ENCODE results near the gene RPRM.
A peak's percentile ranks its signal among the peaks of the same experiment; 100 is the strongest.
"Not testable (repeated sequence)": the region's sequence is repeated elsewhere in the genome, so short reads cannot be mapped to it uniquely, and the experiment has no call there.

Gene RPRM

DNA sequence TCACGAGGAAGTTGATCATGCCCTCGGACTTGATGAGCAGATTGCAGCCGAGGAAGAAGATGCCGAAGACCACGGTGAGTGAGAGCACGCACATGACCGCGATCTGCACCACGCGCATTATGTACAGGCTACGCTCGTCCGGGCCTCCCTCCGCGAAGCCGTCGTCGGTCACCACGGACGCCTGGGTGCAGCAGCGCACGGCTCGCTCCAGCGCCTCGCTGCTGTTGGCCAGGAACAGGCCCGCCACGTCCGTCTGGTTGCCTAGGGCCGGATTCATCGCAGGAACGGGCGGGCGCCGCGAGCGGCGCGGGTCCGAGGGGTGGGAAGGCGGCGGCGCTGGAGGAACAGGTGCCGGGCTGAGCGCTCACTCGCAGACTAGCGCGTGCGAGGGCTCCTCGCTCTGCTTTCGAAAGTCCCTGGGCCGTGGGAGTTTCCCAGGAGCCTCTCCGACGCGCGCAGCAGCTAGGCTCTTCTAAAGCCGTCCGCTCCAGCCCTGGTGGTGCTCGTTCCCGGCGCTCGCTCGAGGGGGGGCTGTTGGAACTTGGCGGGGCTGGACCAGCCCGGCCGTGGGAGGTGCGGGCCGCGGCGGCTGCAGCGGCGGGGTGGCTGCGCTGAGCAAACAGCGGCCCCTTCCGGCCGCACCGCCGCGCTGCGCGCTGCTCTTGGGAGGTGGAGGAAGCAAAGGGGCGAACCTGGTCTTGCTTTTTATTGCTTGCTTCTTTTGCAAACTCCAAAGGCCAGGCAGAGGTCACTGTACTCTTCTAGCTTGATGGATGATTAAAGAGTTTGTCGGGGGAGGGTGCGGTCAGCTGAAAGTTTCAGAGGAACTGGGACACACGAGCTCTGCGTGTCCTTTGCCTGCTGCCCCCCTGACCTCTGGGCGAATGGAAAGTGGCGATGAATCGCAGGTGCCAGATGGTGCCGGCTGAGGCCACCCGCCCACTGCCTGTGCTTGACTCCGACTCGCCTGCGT lies at the start of gene RPRM:
Gene RPRM, minus strand, starts transcription at position 474 of the 973 bp plus-strand sequence. Its CDS starts 197 bp downstream, at position 277.
- peak; percentile 82 for DNase-seq

DNA sequence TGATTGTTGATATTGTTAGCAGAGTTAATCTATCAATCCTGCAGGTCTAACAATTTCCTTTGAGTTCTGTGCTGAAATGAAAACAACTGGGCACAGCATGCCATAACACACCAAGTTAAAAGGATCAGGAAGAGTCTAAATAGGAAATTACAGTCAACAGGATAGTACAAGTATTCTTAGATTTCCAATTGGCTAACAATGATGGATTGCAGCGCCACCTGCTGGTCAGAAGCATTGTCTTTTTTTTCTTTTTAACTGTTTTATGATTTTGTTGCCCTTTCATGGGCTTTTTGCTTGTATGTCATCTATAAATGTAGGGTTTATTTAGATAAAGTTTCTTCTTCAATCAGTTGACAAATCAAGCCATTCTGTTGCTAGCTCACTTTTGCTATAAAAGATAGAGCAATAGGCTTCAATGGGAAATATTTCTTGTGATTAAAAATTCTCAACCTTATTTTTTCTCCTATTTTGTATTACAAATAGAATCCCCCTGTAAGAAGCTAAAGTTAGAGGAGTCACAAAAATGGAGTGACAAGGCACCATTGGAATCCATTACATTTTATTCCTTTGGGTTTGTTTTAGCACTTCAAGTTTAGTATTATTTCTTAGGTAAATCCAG lies 40.8 kb upstream of the RPRM start:
- peak; percentile 58 for DNase-seq

DNA sequence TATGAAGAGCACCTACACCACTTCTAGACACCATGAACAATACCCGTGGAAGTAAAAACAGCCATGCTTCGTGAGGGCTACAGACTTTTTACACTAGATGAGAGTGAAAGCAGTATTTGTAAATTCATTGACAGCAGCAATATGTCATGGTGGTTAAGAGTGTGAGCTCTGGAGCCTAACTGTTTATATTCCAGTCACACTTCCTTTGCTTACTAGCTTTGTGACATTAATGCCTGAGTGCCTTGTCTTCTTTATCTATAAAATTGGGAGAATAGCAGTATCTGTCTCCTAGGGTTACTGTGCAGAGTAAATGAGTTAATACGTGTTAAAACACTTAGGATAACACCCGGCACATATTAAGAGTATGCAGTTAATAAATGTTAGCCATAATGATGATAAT lies 33.8 kb upstream of the RPRM start:
- no peak for DNase-seq

DNA sequence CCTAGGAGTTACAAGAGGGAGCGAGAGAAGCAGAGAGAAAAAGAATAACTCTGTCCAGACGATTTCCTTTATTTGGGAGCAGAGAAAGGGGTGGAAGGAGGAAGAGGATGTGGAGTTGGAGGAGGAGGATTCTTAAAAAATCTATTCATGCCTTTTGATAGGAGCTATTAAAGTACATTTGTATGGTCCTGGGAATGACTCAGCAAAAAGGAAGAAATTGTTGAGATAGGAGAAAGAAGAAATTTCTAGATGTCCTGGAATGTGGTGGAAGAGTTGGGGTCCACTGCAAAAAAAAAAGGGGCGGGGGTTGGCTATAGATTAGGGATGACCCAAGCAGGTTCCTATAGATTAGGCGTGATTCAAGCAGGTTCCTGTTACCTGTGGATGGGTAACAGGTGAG lies 32.4 kb upstream of the RPRM start:
- no peak for DNase-seq

DNA sequence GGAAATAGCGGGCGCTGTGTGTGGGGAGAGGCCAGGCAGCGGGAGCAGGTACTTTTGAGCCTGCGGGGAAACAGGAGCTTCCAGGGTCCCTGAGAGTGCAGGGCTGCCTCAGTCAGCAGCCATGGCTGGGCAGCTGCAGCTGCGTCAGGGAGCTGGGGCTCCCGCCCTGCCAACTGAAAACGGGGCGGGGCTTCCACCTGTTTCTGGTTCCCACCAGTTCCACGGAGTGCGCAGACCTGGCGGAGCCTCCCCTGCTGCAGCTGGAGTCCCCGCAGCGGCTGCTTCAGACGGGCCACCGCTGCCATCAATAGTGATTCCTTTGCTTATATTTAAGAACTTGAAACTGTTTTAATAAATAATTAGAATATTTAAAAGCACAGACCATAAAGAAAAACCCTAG lies 30.6 kb upstream of the RPRM start:
- DNase-seq: no peak

DNA sequence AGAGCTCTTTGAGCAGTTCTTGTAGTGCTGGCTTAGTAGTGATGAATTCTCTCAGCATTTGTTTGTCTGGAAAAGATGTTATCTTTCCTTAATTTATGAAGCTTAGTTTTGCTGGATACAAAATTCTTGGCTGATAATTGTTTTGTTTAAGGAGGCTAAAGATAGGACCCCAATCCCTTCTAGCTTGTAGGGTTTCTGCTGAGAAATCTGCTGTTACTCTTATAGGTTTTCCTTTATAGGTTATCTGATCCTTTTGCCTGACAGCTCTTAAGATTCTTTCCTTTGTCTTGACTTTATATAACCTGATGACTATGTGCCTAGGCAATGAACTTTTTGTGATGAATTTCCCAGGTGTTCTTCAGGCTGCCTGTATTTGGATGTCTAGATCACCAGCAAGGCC lies 27.9 kb upstream of the RPRM start:
- not testable (repeated sequence) for DNase-seq

DNA sequence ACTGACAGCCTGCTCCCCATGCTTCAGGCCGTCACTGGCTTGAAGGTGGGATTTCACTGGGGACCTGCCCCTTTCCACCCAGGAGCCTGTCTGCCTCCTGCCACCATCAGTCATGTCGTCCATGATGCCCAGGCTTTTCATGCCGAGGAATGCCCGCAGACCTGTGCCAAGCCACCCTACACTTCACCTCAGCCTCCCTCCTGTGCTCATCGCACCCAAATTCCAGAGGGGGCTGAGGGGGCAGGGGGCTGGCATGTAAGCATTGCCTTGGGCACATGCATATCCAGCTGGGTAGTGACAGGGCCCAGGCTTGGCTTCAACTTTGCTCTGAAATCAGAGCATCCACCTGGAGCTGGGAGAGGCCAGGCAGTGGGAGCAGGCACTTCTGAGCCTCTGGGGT lies 20.9 kb upstream of the RPRM start:
- DNase-seq: no peak

DNA sequence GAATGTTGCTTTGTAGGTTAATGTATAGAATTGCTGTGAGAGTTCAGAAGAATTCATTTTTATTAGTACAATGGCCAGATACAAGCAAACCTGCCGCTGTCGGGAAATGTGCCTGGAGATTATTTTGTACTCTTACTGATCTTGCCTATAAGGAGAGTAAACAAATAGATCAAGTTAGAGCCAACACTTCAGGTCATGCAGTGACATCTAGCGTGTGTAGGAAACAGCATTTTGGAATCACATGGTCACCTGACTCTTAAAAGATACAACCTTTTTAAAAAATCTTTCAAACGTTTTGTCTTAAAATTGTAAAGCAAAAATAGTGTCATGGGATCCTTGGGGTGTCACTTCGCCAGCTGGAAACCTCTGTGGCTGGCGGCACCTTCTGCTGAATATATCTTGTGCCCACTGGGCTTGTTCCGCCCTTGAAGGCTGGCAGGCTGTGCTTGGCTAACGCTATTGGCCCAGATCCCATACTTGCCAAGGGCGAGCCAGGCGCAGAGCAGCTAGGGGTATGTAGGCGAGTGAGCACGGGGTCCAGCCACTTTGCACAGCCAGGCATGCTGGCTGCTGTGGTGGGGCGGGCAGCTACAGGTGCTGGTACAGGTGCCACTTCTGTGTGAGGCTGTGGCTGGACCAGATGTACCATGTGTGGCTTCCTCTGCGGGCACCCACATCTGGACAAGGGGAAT lies 19.5 kb upstream of the RPRM start:
- no peak for DNase-seq

DNA sequence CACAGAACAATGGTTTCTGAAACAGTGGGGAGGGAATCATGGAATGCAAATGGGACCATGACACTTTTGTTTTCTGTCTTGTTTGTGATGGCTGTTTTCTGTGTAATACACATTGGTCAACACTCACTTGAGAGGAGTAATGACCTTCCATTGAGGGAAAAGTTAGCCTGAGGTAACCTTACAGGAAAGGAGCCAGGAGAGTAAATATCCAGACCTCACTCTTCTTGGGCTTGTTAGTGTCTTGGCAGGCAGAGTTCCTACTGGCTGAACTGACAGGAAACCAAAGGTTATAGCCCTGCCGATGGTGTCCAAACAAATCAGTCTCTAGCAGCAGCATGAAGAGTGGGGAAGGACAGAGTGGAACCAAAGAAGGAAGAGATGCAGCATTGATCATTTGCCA lies 17.2 kb upstream of the RPRM start:
- DNase-seq: no peak

DNA sequence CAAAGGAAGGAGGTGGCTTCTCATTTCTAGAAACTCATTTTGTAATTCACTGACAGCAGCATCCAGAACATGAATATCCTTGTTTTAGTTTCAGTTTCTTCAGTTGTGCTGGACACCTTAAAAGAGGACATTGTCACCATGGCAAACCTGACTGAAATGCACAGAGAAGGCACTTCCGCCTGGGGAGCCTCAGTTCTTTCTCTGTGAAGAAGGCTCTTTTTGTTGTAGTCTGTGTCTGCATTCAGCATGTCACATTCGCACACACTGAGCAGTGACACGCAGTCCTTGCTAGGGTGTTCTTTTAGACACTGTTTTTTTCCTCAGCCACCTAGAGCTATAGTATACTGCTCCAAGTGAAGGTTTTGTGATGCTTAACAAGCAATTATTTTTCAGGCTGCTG lies 9.5 kb upstream of the RPRM start:
- no peak for DNase-seq

DNA sequence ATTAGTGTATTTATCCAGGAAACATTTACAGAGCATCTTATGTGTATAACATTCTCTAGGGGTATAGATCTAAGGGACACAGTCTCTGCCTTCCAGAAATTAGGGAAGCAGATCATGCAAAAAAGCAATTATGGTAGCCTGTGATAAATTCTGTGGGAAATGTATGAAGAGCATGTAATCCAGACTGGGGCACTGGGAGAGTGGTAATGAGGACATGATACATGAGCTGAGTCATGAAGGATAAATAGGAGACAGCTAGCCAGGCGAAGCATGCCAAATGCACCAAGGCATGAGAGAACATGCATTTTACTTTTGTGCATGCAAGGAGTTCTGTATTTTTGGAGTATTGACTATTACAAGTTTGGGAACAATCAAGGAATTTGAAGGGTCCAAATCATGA lies 8.9 kb upstream of the RPRM start:
- DNase-seq: no peak

DNA sequence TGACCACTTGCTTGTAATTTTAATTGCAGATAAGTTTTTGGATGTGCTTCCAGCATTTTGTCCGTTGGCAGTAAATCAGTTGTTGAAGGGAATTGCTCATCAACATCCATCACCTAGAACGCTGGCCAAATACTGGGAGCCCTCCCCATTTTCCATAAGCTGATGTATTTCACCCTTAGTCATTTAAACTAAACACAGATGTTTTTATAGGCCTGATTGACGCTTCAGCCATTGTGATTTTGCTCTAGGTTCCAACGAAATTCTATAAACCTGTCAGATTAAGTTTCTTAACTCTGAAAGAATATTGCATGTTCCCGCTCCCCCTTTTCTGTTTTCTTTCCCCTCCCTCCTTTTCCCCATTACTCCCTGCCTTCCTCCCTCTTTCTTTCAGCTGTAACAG lies 1.0 kb upstream of the RPRM start:
- DNase-seq: no peak

DNA sequence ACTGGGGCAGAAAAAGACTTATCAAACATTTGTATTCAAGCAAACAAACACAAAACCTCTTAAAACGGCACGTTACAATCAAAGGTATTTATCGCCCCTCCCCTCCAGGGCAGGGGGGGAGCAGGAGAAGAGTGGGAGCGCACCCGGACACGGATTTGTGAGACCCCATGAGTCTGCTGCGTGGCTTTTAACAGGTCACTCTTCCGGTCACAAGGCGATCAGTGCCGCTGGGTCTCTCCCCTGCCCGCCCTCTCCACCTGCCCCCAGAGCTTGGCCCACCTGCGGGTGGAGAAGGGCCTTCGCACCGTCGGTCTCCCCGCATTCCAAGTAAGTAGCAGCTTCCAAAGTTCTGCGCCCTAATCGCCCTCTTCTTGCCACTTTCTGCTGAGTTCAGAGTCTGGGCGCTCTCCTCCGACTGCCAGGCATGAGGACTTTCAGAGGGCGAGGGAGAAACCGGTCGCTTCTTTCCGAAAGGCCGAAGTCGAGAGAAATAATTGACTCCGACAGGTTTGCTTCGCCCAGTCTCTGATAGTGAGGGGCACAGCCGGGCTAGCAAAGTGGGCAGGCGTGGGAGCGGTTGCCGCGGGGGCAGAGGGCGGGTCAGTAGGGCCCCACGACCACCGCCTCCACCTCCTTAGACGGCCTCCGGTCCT lies 800 bp downstream of the RPRM start:
- DNase-seq: no peak

DNA sequence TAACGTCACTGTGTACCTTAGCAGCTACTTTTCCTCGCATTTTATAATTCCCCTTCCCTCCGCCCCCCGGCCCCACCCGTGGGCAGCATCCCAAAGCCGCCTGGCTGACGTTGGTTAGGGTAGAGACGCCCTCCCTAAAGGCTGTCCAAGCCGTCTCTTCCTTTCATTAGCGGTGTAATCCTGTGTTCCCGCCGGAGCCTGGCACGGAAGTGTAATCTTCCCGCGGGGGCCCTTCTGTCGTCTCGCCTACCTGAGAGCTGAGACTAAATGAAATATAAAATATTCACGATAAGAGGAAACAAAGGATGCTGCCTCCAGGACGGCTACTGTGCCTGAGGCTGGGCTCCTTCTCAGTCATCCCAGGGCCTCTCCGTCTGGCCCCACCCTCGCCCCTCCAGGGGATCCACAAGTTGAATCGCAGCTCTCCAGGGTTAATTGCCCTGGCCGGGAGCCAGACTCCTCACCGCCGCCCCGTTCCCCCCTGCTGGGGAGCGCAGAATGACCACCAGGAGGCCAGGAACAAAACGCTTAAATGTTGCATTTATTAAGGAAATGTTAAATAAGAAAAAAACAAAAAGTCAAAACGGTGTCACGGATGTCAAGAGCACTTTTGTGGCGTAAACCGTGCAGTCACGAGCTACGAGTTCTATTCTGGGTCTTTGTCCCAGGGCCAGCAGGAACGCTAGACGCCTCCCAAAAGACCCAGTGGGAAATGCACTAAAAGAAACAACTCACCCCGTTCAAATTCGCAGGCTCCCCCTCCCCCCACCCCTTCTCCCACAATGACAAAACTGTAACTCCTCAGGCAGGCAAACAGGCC lies 1.5 kb downstream of the RPRM start:
- no peak for DNase-seq

DNA sequence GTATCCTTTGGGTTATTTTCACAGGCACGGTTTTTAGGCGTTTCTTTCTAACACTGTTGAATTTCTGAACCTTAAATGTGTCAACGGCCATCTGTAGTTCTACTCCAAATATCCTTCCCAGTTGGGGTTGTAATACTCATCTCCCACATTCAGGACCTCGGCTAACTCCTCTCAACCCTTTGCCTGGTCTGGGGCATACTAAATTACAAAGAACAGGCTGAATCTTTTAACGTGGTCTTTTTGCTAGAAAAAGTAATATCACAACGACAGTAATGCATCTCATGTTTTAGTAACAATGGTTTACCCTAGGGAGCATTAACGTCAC lies 2.1 kb downstream of the RPRM start:
- DNase-seq: no peak

DNA sequence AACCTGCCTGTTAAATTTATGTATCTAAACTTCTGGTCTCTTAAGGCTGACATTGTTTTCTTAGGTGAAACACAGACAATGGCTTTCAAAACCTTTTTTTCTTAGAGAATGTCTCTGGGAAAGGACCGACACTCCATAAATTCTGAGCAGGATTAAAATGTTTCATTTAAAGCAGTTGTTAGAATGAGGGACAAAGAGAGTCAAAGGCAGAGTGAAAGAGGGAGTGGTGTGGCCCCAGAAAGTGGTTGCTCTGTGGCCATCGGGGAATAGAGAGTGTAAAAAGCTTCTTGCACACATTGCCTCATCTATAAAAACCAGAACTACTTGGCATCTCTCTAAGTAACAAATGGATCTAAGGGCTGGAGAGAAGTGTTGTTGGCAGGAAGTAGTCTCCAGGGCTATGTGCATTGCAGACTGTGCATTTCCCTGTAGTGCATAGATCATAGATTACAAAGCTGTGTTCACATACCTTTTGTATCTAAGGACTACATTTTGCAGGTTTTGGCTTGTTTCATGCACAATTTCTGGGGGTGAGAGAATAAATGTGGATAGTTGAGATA lies 3.6 kb downstream of the RPRM start:
- no peak for DNase-seq

DNA sequence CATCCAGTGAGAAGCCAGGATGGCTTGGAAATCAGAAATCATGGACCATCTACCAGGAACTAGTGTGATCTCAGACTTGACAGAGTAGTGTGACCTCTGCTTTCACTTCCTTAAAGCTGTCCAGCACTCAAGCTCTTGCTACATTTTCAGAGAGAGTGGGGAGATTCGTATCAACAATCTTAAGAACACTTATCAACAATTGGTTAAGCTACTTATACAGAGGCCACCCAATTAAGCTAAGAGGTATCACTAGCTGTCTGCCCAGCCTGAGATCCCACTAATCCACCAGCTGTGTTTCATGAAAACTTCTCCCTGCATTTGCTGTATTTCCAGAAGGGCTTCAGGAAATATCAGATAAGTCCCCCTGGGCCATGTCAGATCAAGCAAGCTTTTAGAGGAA lies 4.2 kb downstream of the RPRM start:
- DNase-seq: no peak

DNA sequence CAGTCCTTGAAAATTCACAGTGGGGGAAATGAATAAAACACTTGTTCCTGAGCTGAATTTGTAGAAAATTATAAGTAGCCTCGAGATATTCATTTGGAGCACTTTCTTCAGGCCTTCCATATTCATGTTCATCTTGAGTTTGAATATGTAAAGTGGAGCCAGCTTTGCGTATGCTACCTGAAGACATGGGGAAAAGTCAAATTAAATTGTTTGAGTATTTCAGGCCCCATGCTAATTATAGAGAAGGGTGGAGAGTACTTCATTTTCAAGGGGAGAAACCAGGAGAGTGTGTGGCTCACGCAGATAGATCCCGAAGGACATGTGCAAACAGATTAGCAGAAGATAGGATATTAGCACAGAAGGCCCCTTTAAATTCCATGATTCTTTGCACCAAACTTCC lies 7.7 kb downstream of the RPRM start:
- no peak for DNase-seq

DNA sequence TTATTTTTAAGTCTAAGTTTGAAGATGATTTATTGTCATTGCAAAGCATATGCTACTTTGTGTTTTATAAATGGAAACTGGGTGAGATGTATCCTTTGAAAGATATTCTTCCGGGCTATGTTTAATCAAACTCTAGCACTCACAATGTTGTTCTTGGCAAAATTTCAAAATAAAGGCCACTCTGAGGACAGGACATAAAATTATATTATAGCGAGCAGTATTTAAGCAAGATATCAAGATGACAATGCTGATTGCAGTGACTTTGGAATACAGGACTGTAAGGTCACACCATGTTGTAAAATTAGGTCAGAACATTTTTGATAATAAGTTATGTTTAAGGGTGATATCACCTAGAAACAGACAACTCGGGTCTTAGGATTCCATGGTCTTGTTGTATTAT lies 14.2 kb downstream of the RPRM start:
- DNase-seq: no peak

DNA sequence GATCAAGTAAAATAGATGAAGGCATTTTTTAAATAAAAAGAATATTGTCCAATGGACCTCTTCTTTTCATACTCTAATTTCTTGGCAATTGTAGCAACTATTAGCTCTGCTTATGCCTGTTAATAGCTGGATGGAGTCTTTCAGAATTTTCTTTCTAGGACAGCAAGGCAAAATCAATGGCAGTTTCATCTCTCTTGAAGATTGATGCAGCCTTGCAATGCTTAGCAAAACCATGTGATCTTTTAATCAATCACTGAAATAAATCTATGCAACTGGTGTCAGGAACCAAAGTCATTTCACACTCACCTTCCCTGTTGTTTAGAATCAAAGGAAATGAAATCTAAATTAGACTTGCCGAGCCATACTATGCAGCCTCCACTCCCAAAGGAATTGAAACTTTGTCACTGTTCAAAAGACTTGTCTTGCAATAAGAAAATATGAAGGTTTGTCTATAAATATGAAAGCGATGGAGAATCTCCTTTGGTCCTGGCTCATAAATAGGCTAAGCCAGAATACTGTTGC lies 16.2 kb downstream of the RPRM start:
- no peak for DNase-seq

DNA sequence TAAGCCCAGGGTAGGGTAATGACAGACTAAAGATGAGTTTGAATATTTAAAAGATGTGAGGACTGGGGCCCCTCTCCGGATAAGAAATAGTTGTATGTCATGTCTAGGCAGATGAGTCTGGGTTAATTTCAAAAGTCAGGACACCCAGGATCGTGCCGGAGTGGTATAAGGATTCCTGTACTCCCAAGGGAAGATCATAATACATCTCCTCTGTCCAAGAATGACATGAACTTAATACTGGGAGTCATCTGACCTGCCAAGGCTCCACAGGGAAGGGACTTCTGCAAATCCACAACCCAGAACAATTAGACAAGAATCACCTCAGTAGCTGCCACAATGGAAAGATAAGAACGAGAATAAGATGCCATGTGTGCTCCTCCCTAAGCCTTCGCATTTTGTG lies 17.1 kb downstream of the RPRM start:
- DNase-seq: no peak

DNA sequence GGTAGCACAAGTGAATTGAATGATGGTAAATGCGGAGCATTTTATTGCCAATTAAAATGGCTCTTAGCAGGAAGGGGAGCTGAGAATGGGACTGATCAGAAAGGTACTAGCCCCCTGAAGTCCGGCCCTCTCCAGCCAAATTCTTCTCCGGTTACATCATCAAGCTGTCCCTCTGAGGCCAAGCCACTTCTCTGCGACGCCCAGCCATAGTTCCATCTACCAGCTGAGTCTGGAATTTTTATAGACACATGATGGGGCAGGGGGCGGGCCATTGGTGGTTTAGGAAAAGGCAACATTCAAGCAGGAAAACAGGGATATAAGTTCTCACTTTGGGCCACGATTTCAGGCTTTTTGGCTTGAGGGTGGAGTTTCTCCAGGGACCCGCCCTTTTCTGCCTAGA lies 22.7 kb downstream of the RPRM start:
- DNase-seq: no peak

Measured in midbrain (tissue), 1 donor.